GM21367 (cell line): ENCODE data around the gene SLAMF7.
"Not testable (repeated sequence)": the region's sequence is repeated elsewhere in the genome, so short reads cannot be mapped to it uniquely, and the experiment has no call there.

Experiments
- ATAC-seq: cut with Tn5 transposase; IDR thresholded peaks from one replicate; pipeline ENCODE4 v1.9.1; 2021; ENCODE audit not compliant: unreplicated experiment

SLAMF7 gene

DNA sequence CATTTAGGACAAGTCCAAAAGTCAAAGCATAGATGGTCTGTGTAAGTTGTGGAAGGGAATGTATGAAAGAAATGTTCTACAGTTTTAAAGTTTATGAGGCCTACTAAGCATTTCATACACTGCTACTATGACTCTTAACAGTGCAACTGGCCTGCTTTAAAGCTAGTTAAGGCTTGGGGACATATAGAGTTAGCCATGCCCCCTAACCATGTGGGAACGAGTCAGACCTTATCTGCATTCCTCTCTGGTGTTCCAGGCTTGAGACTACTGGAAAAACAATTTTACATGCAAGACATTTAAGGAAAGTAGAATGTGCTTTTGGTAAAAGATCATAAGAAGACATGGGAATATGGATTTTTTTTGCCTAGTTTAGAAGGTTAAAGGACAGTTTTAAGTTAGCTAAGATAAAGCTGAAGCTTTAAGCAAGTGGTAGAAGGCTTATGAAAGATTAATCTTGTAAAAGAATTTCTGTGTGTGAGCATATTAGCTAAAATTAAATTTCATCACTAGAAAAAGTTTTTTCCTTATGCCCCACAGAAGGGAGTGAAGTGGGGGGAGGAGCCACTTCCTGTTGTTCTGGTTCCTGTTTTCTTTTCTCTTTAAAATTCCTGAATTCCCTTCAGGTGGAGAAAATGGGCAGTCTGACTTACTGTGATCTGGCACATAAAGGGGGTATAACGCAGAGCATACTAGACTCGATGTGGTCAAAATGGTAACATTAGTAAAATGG is 18.5 kb upstream of the SLAMF7 start:
- no peak for ATAC-seq

DNA sequence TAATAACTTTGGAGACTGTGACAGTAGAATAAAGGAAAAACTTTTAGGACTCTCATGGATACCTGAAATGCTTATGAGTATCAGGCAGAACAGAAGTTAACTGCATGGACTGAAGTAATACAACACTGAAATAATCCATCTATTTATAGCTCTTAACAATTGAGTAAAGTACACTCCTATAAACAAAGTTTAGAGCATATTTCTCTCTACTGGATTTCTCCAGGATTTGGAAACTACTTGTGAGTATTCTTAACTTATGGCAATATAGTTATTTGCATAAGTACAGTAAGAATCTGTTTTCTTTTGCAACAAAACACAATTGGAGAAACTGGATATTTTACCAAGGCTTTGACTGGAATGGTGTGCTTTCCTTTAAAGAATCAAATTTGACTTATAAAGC is 17.6 kb upstream of the SLAMF7 start:
- no peak for ATAC-seq

DNA sequence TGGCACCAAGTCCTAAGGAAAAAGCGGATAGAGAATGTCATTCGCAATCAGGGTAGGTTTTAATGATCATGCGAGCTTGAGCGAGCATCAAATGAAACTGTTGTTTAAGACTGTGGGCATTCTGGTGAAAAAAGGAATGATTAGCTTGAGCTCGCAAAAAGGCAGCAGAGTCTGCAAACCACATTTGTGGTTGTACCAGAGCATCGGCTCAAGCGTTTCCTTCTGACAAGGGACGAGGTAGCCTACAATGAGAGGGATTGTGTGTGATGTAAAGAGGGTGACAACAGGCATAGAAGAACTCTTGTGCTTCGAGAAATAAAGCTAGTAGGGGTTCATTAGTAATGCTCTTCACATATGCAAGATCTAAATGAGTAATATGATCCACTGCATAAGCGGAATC is 16.3 kb upstream of the SLAMF7 start:
- no peak for ATAC-seq

DNA sequence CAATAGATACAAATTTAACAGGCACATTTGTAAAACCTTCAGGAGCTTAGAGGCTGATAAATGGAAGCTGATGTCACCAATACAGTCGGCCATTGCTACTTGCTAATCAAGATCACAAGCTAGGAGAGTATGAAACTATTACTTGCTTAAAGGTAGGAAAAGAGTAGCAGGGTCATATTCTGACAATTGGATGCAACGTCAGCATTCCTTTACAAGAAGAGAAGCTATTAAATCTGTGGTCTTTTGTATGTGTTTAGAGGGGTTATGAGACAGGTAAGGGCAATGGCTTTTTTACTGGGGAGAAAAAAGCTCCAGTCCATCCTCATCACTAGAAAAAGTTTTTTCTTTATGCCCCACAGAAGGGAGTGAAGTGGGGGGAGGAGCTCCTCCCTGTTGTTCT is 15.7 kb upstream of the SLAMF7 start:
- ATAC-seq = no peak

DNA sequence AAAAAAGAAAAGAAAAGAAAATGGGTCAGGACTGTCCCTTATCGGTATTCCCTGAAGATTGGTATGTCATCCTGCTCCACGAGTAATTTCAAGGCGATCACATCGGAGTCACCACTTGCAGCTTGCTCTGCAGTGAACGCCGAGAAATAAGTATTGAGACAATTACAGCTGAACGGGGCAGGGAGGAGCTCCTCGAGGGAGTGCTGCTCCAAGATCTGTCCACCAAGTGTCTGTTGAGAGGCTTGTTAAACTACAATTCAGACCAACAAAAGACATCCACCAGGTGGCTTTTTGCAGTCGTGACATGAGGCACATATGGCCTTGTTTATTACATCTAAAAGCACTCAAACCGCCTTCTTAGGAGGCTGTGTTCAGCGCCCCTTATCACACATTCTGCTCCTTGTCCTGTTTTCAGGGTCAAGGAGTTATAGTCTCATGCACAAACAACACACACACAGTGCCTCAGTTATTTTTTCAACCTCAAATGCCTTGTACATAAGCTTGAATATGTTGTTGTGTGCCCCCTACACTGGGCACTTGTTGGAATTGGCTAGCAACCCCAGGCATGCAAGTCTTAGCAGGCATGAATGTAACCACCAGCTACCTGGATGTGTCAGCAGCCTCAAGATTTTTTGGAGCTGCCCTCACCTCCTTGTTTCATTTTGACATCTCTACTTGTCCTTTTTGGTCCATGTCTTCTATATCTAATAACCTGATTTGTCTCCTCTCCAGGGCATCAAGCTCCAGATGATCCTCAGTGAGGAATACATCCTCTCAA is 14.4 kb upstream of the SLAMF7 start:
- no peak for ATAC-seq

DNA sequence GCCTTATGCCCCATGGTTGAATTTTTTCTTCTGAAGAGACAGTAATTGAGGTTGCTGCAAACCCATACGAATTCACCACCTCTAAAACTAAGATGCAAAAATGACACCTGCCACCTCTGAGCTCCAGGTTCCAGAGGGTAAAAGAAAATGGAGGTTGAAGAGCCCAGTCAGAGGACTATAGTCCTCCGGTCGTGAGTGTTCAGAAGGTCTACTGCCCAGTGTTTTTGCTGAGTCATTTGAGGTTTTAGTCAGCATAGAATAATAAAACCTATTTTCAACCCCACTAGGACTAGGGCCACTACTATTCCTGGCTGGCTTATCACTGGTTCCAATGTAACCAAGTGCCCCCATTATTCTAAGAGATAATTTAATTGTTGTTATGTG is 12.9 kb upstream of the SLAMF7 start:
- ATAC-seq = peak; percentile 24

DNA sequence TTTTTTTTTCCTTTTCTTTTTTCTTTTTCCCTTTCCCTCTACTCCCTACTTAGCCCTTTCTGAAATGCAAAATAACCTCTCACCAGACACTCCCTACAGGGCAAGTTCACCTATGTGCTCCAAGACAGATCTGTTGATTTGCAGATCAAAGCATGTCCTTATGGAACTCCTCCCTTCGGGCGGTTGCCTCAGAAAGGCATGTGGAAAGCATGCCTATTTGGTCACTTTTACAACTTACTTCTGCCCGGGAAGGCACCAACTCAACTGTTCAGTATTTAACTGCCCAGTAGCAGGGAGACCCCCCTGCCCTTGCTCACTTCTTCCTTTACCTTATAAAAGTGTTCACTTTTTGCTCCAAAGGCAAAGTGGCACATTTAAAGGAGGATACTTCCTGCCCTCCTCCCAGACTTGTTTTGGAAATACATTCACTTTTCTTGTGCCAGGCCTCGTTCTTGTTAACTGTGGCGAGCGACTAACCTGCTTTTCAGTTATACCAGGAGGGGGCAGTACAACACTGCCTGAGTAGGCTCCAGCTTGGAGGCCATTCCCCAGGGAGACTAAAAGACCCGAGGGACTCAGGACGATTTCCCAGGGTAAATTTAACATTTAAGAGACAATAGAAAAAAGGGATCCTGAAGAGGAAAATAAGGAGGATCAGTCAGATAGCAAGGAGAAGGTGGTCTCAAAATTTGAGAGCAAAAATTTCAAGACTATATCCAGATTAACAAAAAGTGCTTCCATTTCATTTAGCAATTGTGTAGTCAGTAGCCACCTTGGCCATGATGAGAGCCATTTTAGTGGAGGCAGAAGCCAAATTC is 12.3 kb upstream of the SLAMF7 start:
- ATAC-seq = peak; percentile 52

DNA sequence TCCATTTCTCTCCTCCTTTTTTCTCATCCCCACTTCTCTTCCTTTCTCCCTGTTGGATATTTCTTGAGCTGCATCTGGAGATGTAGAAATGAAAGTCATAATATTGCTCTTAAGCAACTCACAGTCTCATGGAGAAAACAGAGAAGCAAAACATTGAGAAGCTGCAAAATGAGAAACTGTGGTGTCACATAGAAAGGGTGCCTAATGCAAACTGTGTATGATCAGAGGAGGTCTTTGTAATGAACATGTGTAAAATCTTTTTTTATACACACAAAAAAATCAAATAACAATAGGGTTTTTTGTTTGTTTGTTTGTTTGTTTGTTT is 11.8 kb upstream of the SLAMF7 start:
- no peak for ATAC-seq

DNA sequence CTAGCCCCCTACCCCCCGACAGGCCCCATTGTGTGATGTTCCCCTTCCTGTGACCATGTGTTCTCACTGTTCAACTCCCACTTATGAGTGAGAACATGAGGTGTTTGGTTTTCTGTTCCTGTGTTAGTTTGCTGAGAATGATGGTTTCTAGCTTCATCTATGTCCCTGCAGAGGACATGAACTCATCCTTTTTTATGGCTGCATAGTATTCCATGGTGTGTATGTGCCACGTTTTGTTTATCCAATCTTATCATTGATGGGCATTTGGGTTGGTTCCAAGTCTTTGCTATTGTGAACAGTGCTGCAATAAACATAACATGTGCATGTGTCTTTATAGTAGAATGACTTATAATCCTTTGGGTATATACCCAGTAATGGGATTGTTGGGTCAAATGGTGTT is 7.5 kb upstream of the SLAMF7 start:
- not testable (repeated sequence) for ATAC-seq

DNA sequence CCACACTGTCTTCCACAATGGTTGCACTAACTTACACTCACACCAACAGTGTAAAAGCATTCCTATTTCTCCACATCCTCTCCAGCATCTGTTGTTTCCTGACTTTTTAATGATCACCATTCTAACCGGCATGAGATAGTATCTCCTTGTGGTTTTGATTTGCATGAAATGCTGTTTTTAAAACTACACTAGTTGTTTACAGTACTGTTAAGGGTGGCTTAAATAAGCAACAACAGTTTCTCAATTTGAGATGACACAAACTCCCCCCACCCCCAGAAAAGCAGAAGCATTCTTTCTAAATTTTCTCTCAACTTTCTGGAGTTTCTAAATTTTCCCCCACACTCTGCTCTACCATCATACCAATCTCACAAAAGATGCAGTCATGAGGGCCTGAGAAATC is 7.1 kb upstream of the SLAMF7 start:
- no peak for ATAC-seq

DNA sequence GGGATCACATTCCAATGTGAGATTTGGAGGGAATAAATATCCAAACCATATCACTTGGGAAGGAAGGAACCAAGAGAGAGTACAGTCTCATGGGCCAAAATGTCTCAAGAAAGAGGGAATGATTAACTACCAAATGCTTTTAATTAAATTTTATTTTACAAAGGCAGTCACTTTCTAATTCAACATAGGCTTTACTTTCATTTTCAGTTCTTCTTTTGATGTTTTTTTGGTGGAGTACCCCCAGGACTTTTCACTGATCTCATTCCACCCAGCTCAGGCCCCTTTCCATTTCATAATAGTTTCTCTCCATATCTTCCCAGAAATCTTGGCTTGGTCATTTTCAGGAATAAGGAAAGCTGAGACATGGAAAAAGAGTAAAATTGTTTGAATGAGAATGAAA is 5.1 kb upstream of the SLAMF7 start:
- no peak for ATAC-seq

DNA sequence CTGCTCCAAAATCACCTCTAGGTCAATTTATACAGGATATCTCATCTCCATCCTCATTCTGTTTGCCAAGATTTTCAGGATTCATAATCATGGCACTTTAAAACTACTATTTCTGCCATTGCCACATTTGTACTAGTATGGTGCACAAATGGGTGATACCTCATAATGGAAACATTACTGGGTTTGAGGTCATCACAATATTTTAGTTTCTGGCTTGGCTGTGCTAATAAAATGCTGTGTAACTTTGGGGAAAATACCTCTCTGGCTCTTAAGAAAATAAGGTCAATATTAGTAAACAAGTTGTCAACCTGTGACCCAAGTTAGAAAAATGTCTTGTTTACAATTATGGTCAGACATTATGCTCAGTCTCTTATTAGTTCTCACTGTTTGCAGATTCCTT is 4.7 kb upstream of the SLAMF7 start:
- no peak for ATAC-seq

DNA sequence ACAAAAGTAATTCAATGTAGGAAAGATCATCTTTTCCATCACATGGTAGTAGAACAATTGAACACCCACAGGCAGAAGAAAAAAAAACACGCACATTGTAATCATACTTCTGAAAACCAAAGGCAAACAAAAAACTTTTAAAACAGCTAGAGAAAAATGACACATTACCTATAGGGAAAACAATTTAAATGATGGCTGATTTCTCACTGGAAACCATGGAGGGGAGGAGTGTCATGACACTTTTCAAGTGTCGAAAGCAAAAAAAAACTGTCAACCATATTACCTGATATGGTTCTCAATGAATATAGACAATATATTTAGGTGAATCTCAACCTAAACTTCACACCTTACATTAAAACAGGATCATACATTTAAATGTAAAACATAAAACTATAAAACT is 776 bp upstream of the SLAMF7 start:
- ATAC-seq = no peak

DNA sequence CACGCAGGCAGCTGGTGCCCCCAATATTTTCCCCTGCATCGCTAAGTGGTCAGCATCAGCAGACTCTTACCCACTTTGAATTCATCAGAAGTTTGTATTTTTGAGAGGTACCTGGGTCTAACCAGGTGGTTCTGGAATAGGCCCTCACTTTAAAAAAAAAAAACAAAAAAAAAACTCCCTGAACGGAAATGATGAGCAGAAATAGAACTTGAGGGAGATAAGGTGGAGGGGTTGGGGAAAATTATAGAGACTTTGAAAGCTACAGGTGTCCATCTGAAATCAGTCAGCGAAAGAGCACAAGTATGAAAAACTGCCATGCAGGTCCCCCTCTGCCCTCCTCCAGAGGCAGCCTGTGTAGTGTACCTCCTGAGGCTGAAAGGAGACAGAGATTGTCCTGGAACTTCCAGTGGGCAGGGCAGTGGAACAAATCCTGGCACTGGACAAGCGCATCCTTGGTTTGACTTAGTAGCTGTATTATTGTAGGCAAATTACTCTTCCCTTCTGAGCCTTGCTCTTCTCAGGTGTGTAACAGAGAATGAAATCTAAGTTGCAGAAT is 1.2 kb downstream of the SLAMF7 start:
- no peak for ATAC-seq

DNA sequence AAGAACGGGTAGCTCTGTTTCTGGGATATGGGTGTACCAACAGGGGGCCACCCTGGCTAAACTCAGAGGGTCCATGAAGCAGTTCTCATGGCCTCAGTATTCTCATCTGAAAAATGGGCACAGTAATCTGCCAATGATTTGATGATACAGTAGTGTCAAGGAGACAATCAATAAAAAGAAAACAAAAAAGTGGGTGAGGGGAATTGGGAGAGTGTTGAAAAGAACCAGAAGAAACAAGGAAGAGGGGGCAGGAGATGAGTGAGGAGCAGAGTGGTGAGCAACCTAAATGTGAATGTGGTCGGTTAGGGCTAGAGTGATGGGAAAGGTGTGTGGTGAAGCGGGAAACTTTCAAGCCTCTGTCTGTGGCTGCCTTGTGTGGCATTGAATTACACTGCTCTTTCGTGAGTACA is 2.0 kb downstream of the SLAMF7 start:
- no peak for ATAC-seq

DNA sequence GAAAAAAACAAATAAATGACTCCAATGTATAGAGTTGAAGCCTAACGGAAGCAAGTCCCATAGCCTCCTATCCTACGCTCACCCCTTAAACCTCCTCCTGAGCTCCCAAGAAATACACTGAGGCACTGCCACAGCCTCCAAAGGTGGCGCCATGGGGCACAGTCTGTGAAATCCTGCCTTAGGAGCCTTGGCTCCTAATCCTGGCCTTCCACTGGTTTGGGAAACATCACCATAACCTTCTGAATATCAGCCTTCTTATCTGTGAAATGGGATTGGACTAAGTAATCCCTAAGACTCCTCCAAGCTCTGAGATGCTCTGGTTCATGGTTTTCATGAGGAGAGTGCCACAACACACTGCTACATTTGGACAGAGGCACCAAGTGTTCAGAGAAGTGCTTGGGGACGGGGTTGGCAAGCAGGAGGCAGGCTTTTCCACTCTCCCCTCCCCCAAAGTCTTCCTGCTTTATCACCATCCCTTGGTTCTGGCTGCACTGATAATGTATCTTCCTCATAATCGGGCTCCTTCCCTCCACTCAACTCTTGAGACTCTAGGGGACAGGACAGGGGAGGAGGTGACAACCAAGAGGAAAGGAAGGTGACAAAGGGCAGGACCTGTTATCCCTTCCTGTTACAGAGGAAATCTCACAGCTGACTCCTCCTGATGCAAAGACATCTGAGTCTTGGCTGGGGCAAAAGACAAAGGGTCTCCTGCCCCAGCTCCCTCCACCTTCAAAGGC is 2.7 kb downstream of the SLAMF7 start:
- ATAC-seq = no peak

DNA sequence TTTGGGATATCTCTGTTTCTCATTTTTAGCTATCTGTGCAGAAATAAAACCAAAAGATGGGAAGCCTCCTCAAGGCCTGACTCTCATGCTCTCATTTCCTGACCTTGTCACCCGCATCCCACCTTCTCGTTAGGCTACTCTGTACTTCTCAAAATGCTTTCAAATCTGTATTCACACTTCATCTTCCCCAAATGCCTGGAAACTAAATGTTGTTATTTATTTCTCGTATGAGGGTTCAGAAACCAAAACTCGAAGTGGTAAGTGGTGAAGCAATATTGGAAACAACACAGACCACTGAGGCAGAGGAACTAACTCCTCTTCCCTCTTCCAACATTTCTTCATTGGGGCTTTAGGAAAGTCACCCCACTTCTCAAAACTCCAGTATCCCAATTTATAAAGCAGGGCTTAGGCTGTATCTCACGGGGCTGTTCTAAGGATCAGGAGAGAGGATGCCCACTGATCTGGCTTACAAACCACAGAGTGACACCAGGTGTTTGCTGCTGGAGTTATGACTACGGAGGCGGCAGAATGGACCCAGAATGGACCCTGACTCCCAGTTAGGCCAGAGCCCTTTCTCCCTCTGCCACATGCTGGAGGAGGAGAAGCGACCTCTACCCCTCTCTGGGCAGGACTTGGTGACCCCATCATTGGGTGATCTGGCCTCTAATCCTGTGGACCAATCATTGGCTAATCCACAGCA is 3.5 kb downstream of the SLAMF7 start:
- no peak for ATAC-seq

DNA sequence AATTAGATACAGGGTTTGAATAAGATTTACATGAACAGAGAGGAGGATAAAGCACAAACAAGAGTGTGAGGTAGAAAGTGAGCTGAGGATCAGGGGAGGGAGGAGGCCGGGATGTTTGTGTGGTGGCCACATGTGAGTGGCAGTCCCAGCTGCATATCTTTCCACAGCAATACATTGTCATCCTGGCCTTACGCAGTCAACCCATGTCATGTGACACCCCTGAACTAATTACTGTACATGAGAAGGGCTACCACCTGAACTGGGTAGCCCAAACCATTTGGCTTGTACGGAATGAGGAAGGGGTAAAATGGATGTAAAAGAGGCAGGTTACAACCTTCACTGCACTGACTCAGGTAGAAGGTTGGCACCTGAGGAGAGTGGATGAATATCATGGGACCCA is 4.2 kb downstream of the SLAMF7 start:
- ATAC-seq = no peak

DNA sequence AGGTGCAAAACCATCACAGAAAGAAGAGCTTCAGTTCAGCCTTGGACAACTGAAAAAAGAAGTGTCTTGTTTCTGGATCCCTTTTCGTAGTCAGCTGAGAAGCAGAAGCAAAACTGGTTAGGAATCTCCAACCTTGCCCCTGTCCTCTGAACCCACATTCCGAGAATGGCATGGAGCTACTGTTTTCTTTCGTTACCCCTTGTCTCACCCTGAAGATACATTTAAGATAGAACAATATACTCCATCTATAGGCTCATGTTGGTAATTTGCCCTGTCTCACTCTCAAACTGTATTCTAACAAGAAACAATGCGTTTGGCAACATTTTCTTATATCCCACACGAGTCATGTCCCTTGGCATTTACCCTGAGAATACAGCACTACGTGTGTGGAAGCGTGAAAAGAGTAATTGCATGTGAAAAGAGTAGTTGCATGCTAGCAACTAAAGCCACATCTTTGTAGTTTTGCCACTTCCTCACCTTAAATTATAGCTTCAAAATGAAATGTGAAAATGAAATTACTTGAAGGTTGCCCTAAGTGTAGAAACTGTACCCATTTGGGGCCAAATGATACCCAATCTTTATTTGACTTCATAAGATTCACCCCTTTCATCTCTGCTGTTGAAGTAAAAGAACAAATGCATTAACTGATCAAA is 5.3 kb downstream of the SLAMF7 start:
- ATAC-seq = no peak
